Astrocyte (in vitro differentiated cells and primary cell): Measurements from ENCODE around the gene CERS3.

Experiments
- EZH2 ChIP-seq: IDR thresholded peaks from 2 replicates; pipeline ENCODE4 v1.6.1; 2012; ENCODE audit warnings: mild to moderate bottlenecking, low read length, inconsistent platforms; ENCODE audit not compliant: insufficient read depth
- TF ChIP-seq, protein P1 (sequence below): IDR thresholded peaks from 2 replicates; pipeline ENCODE4 v1.5.1; 2011; ENCODE audit warnings: low read depth, mild to moderate bottlenecking, inconsistent platforms, low read length, moderate library complexity; ENCODE audit not compliant: insufficient read depth

DNA sequence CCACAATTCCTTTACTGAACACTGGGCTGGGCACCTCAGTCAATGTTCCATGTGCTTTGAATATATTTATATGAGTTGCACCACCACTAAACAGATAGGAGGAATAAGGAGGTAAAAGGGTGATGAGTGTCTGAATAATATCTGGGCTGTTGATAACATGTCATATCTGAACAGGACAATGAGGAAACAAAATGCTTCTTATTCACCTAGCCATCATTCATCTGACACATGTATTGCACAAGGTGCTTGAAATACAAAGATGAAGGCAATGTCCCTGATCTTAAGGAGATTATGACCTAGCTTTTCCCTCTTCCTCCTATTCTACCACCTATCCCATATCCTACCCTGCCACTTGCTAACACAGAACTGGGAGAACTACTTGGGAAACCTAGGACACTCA is 8.0 kb upstream of the CERS3 start:
- TF ChIP-seq, protein P1, sequence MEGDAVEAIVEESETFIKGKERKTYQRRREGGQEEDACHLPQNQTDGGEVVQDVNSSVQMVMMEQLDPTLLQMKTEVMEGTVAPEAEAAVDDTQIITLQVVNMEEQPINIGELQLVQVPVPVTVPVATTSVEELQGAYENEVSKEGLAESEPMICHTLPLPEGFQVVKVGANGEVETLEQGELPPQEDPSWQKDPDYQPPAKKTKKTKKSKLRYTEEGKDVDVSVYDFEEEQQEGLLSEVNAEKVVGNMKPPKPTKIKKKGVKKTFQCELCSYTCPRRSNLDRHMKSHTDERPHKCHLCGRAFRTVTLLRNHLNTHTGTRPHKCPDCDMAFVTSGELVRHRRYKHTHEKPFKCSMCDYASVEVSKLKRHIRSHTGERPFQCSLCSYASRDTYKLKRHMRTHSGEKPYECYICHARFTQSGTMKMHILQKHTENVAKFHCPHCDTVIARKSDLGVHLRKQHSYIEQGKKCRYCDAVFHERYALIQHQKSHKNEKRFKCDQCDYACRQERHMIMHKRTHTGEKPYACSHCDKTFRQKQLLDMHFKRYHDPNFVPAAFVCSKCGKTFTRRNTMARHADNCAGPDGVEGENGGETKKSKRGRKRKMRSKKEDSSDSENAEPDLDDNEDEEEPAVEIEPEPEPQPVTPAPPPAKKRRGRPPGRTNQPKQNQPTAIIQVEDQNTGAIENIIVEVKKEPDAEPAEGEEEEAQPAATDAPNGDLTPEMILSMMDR = no peak
- no peak for TF ChIP-seq EZH2
